SK-N-SH (cell line): ENCODE measurements around the gene PCDHGA1. TPM values are rescaled to one million over a fixed set of nuclear protein-coding genes. Genes with fewer than 3 reads are reported as not detected.
"Not testable (repeated sequence)": the region's sequence is repeated elsewhere in the genome, so short reads cannot be mapped to it uniquely, and the experiment has no call there.

ENCODE experiments used
- CTCF ChIA-PET: fragments of 300-600, 350-600 bp; formaldehyde crosslinking; extraction: SDS; loops from one replicate; lab custom pipeline; 2021; lab: Yijun Ruan, JAX
- POLR2A ChIA-PET: fragments of 350-600 bp; sonication (Branson Sonifier 250); formaldehyde crosslinking; extraction: SDS; loops from one replicate; lab custom pipeline; 2020; ENCODE audit warnings: antibody characterized with exemption, inconsistent platforms; lab: Yijun Ruan, JAX
- DNase-seq: peaks from one replicate; pipeline ENCODE4 v3.0.0; 2012
- H2AFZ ChIP-seq: fragments of 200-600 bp; sonication (generic); 2 replicates; pipeline ENCODE4 v1.8.1; 2016; ENCODE audit warnings: antibody characterized with exemption, mild to moderate bottlenecking, low read depth
- H3F3A ChIP-seq: fragments of 200-600 bp; sonication (generic); replicated peaks from 2 replicates; pipeline ENCODE3; 2016; ENCODE audit warnings: antibody characterized with exemption, mild to moderate bottlenecking; ENCODE audit not compliant: insufficient read depth
- H3K27ac ChIP-seq, 2 experiments: fragments of 200-500 bp in 1 of 2; fragments of 200-600 bp in 1 of 2; sonication (Bioruptor generic) in 1 of 2; sonication (generic), shearing (Covaris generic) in 1 of 2; 2 replicates each; pipeline versions ENCODE4 v1.5.1 to v1.6.1; 2014 to 2016; ENCODE audit warnings: low read depth in 2 of 2, inconsistent platforms in 1 of 2, low read length in 1 of 2, mild to moderate bottlenecking in 1 of 2, mixed read lengths in 1 of 2
- H3K27me3 ChIP-seq: fragments of 200-600 bp; sonication (generic), shearing (Covaris generic); 2 replicates; pipeline ENCODE4 v1.6.1; 2016; ENCODE audit warnings: mixed run types; ENCODE audit not compliant: insufficient read depth
- H3K36me3 ChIP-seq, 2 experiments: fragments of 200-500 bp in 1 of 2; fragments of 200-600 bp in 1 of 2; sonication (Bioruptor generic) in 1 of 2; sonication (generic) in 1 of 2; replicated peaks in 1 of 2; 2 replicates each; pipeline versions ENCODE3 to v1.5.1; 2014 to 2016; ENCODE audit warnings: low read length in 1 of 2, mild to moderate bottlenecking in 1 of 2; ENCODE audit not compliant: insufficient read depth in 2 of 2, control insufficient read depth in 1 of 2
- H3K4me1 ChIP-seq, 2 experiments: fragments of 200-500 bp in 1 of 2; fragments of 200-600 bp in 1 of 2; sonication (Bioruptor generic) in 1 of 2; sonication (generic), shearing (Covaris generic) in 1 of 2; 2 replicates each; pipeline versions ENCODE4 v1.5.1 to v1.6.1; 2014 to 2016; ENCODE audit warnings: low read depth in 1 of 2, low read length in 1 of 2, mixed run types in 1 of 2; ENCODE audit not compliant: insufficient read depth in 2 of 2, control insufficient read depth in 1 of 2
- H3K4me2 ChIP-seq: fragments of 200-600 bp; sonication (generic), shearing (Covaris generic); 2 replicates; pipeline ENCODE4 v1.6.1; 2017; ENCODE audit warnings: mixed run types
- H3K4me3 ChIP-seq, 2 experiments: fragments of 200-500 bp in 1 of 2; fragments of 200-600 bp in 1 of 2; sonication (Bioruptor generic) in 1 of 2; sonication (generic), shearing (Covaris generic) in 1 of 2; 2 replicates each; pipeline versions ENCODE4 v1.5.1 to v1.8.1; 2014 to 2016; ENCODE audit warnings: low read depth in 2 of 2, inconsistent platforms in 1 of 2, low read length in 1 of 2, mild to moderate bottlenecking in 1 of 2, mixed read lengths in 1 of 2, moderate library complexity in 1 of 2
- H3K79me2 ChIP-seq: fragments of 200-600 bp; sonication (generic); 2 replicates; pipeline ENCODE4 v1.8.1; 2017; ENCODE audit warnings: mild to moderate bottlenecking; ENCODE audit not compliant: insufficient read depth
- H3K9ac ChIP-seq: fragments of 200-600 bp; sonication (generic); 2 replicates; pipeline ENCODE4 v1.6.1; 2017; ENCODE audit warnings: mixed run types
- H3K9me2 ChIP-seq: fragments of 200-600 bp; sonication (generic); 2 replicates; pipeline ENCODE4 v1.6.1; 2017; ENCODE audit warnings: mixed run types
- H3K9me3 ChIP-seq: fragments of 200-600 bp; sonication (generic); 2 replicates; pipeline ENCODE4 v1.6.1; 2017; ENCODE audit warnings: mixed run types, mild to moderate bottlenecking, moderate library complexity
- H4K20me1 ChIP-seq: fragments of 200-600 bp; sonication (generic); 2 replicates; pipeline ENCODE4 v1.6.1; 2017; ENCODE audit warnings: mild to moderate bottlenecking, mixed run types; ENCODE audit not compliant: insufficient read depth
- CTCF ChIP-seq: fragments of 200-600 bp; sonication (generic); IDR thresholded peaks from 2 replicates; pipeline ENCODE4 v1.6.1; 2017; ENCODE audit warnings: antibody characterized with exemption, mild to moderate bottlenecking, moderate library complexity
- ELF1 ChIP-seq: IDR thresholded peaks from 2 replicates; pipeline ENCODE4 v1.4.0; 2012
- EZH2phosphoT487 ChIP-seq: fragments of 200-600 bp; sonication (generic); IDR thresholded peaks from 2 replicates; pipeline ENCODE4 v1.6.1; 2017; ENCODE audit warnings: low read depth, mixed run types, mild to moderate bottlenecking, antibody characterized with exemption, moderate library complexity, borderline replicate concordance
- FOSL2 ChIP-seq: IDR thresholded peaks from 2 replicates; pipeline ENCODE4 v1.4.0; 2012; ENCODE audit warnings: low read depth, mild to moderate bottlenecking, moderate library complexity, borderline replicate concordance
- GABPA ChIP-seq: IDR thresholded peaks from 2 replicates; pipeline ENCODE4 v1.4.0; 2012; ENCODE audit warnings: low read depth, mild to moderate bottlenecking
- GATA2 ChIP-seq: sonication (generic); formaldehyde crosslinking; IDR thresholded peaks from 2 replicates; pipeline ENCODE4 v1.5.0; 2020; ENCODE audit warnings: mild to moderate bottlenecking, missing genetic modification reagents
- JUND ChIP-seq: IDR thresholded peaks from 2 replicates; pipeline ENCODE4 v1.4.0; 2012
- MEF2A ChIP-seq: IDR thresholded peaks from 2 replicates; pipeline ENCODE4 v1.4.0; 2012; ENCODE audit warnings: low read depth, borderline replicate concordance
- NFIC ChIP-seq: IDR thresholded peaks from 2 replicates; pipeline ENCODE4 v1.4.0; 2012; ENCODE audit warnings: borderline replicate concordance
- NRF1 ChIP-seq: IDR thresholded peaks from 2 replicates; pipeline ENCODE4 v1.6.1; 2012; ENCODE audit warnings: low read depth, mild to moderate bottlenecking, low read length
- RAD21 ChIP-seq: IDR thresholded peaks from 2 replicates; pipeline ENCODE4 v1.6.1; 2012; ENCODE audit warnings: mild to moderate bottlenecking, low read length
- REST ChIP-seq: IDR thresholded peaks from 2 replicates; pipeline ENCODE4 v1.6.1; 2012; ENCODE audit warnings: mild to moderate bottlenecking, low read depth, low read length, moderate library complexity
- RXRA ChIP-seq: IDR thresholded peaks from 2 replicates; pipeline ENCODE4 v1.4.0; 2012; ENCODE audit warnings: low read depth, mild to moderate bottlenecking, borderline replicate concordance
- SIN3A ChIP-seq: IDR thresholded peaks from 2 replicates; pipeline ENCODE4 v1.6.1; 2012; ENCODE audit warnings: low read depth, mild to moderate bottlenecking, low read length, moderate library complexity, borderline replicate concordance
- TAF1 ChIP-seq: IDR thresholded peaks from 2 replicates; pipeline ENCODE4 v1.6.1; 2012; ENCODE audit warnings: low read depth, mild to moderate bottlenecking, low read length, moderate library complexity, borderline replicate concordance
- TCF12 ChIP-seq: IDR thresholded peaks from 2 replicates; pipeline ENCODE4 v1.4.0; 2012
- USF1 ChIP-seq: IDR thresholded peaks from 2 replicates; pipeline ENCODE4 v1.4.0; 2012; ENCODE audit warnings: low read depth, borderline replicate concordance
- ZBTB33 ChIP-seq: IDR thresholded peaks from 2 replicates; pipeline ENCODE4 v1.4.0; 2012; ENCODE audit warnings: low read depth, borderline replicate concordance
- WGBS: methylation state at CpG from one replicate; pipeline ENCODE4 v1.1.6; 2017; ENCODE audit warnings: low lambda C conversion rate; 5-methylcytosine and 5-hydroxymethylcytosine counted together
- polyA plus RNA-seq, 3 experiments: library from polyadenylated mRNA; depleted of rRNA; stranded (reverse); fragments of >200 nt; gene quantifications; 2 replicates each; pipeline ENCODE4 v1.2.3, GENCODE V29; 2012

PCDHGA1 gene
- polyA plus RNA-seq, 1 of the 3 experiments (the other 2 are of a cell fraction), result 1.2 TPM

- H3K9me3 ChIP-seq, result no peaks in the 10 kb centered on the region; the same call in 1 of the 2 replicates
- WGBS, result 45% methylated on average over 5 of the region's 8 CpGs
- DNase-seq, result no peak
- no peak overlapping the region for H3K4me2 ChIP-seq
- no peaks in the 10 kb centered on the region; a peak in 1 of 4 replicates for H3K4me1 ChIP-seq
- ChIA-PET POLR2A (no interaction called here), CTCF (interaction anchor here (0.5 to 5.6 kb wide), 8 partner anchors 8 to 287 kb away, joined by 3 to 34 read pairs (median 4); partner anchors contain the start of genes PCDHGA2, PCDHGA3, PCDHGB7 and TAF7)
- peaks cover 0 to 3% of the 10 kb centered on the region in 2 experiments for H3K36me3 ChIP-seq
- H3K9me2 ChIP-seq, result no peaks in the 10 kb centered on the region
- H3K9ac ChIP-seq, result no peak overlapping the region
- no peak overlapping the region for H2AFZ ChIP-seq
- H3K27ac ChIP-seq, result no peak overlapping the region
- H4K20me1 ChIP-seq, result no peaks in the 10 kb centered on the region
- no peak overlapping the region for H3K4me3 ChIP-seq
- H3K79me2 ChIP-seq, result no peaks in the 10 kb centered on the region
- H3F3A ChIP-seq, result no peaks in the 10 kb centered on the region
- no peaks in the 10 kb centered on the region for H3K27me3 ChIP-seq
- TF ChIP-seq ZBTB33, result no peak
- TF ChIP-seq NRF1, result no peak
- TF ChIP-seq TCF12, result no peak
- no peak for TF ChIP-seq TAF1
- no peak for TF ChIP-seq REST
- no peak for TF ChIP-seq NFIC
- TF ChIP-seq USF1, result no peak
- TF ChIP-seq GATA2 (CRISPR knock-in tag), result no peak
- no peak for TF ChIP-seq SIN3A
- no peak for TF ChIP-seq JUND
- TF ChIP-seq RAD21, result no peak
- no peak for TF ChIP-seq EZH2phosphoT487
- TF ChIP-seq GABPA, result no peak
- no peak for TF ChIP-seq MEF2A
- TF ChIP-seq CTCF, result no peak
- TF ChIP-seq FOSL2, result no peak
- no peak for TF ChIP-seq ELF1
- TF ChIP-seq RXRA, result no peak
These were observed 2.1 kb upstream of the PCDHGA1 start for GRCh38 chr5:141328231-141328630.

- CTCF ChIA-PET, POLR2A ChIA-PET: not testable (repeated sequence)
- 88% methylated on average over 25 of the region's 39 CpGs for WGBS
These were observed 2.3 kb downstream of the PCDHGA1 start for GRCh38 chr5:141332571-141332970.

More at GRCh38 chr5:141332571-141332970, 2.3 kb downstream of the PCDHGA1 start:
- not testable (repeated sequence) for H2AFZ ChIP-seq, H3K9ac ChIP-seq, DNase-seq, H3K4me3 ChIP-seq, H3K4me2 ChIP-seq, H3K27ac ChIP-seq, H3K27me3 ChIP-seq, H3K4me1 ChIP-seq, H3K36me3 ChIP-seq, H3K79me2 ChIP-seq, H3K9me2 ChIP-seq, H3F3A ChIP-seq, H4K20me1 ChIP-seq
- H3K9me3 ChIP-seq, result peaks cover 14% of the 10 kb centered on the region
